ENCODE measurements around the gene DNAJC5.

The DNAJC5 gene

GRCh38 chr20:63923651-63924050 lies 28.7 kb downstream of the DNAJC5 start:
- Histone ChIP-seq H3K4me3 (ENCODE audit: low read length, poor library complexity, severe bottlenecking) (no peak overlapping the region), H3K4me2 (ENCODE audit: low read depth, low read length, poor library complexity, severe bottlenecking) (no peak overlapping the region), H4K20me1 (ENCODE audit: insufficient read depth, low read length, poor library complexity, severe bottlenecking) (peaks cover 4% of the 10 kb centered on the region), H3K9ac (ENCODE audit: low read depth, low read length, poor library complexity, severe bottlenecking) (no peak overlapping the region), H3K9me3 (ENCODE audit: insufficient read depth, low read depth, low read length) (no peaks in the 10 kb centered on the region), H3K9me2 (replicated peaks; ENCODE audit: low read depth, low read length) (no peaks in the 10 kb centered on the region), H2AFZ (ENCODE audit: low read length) (no peak overlapping the region), H3K27me3 (ENCODE audit: insufficient read depth, low read length, poor library complexity, severe bottlenecking) (no peaks in the 10 kb centered on the region), H3K79me2 (ENCODE audit: insufficient read depth, low read length) (peaks cover 16% of the 10 kb centered on the region; the same call in 1 of the 2 replicates), H3K4me1 (ENCODE audit: insufficient read depth, low read length, poor library complexity, severe bottlenecking) (no peaks in the 10 kb centered on the region), H3K36me3 (ENCODE audit: insufficient read depth, low read length) (peaks cover 16% of the 10 kb centered on the region; the same call in 1 of the 2 replicates), H3F3A (ENCODE audit: low read depth) (no peaks in the 10 kb centered on the region)
- TF ChIP-seq CTCF (conservative IDR thresholded peaks at IDR 0.05; ENCODE audit: low read length) (no peak), EZH2phosphoT487 (IDR thresholded peaks at IDR 0.05; ENCODE audit: borderline replicate concordance) (no peak)

- H3K4me2 ChIP-seq (ENCODE audit: low read depth, low read length, poor library complexity, severe bottlenecking) = no peak overlapping the region
- no peak overlapping the region for H2AFZ ChIP-seq (ENCODE audit: low read length)
- no peaks in the 10 kb centered on the region for H3K4me1 ChIP-seq (ENCODE audit: insufficient read depth, low read length, poor library complexity, severe bottlenecking)
- no peak overlapping the region for H3K4me3 ChIP-seq (ENCODE audit: low read length, poor library complexity, severe bottlenecking)
- no peaks in the 10 kb centered on the region for H3K9me3 ChIP-seq (ENCODE audit: insufficient read depth, low read depth, low read length)
- no peaks in the 10 kb centered on the region for H3F3A ChIP-seq (ENCODE audit: low read depth)
- H3K79me2 ChIP-seq (ENCODE audit: insufficient read depth, low read length) = peaks cover 16% of the 10 kb centered on the region; the same call in 1 of the 2 replicates
- no peak overlapping the region for H3K9ac ChIP-seq (ENCODE audit: low read depth, low read length, poor library complexity, severe bottlenecking)
- no peaks in the 10 kb centered on the region for H3K9me2 ChIP-seq (replicated peaks; ENCODE audit: low read depth, low read length)
- peaks cover 22% of the 10 kb centered on the region; the same call in 1 of the 2 replicates for H3K36me3 ChIP-seq (ENCODE audit: insufficient read depth, low read length)
- no peaks in the 10 kb centered on the region for H3K27me3 ChIP-seq (ENCODE audit: insufficient read depth, low read length, poor library complexity, severe bottlenecking)
- TF ChIP-seq EZH2phosphoT487 (IDR thresholded peaks at IDR 0.05; ENCODE audit: borderline replicate concordance) (no peak), CTCF (conservative IDR thresholded peaks at IDR 0.05; ENCODE audit: low read length) (no peak)
- H4K20me1 ChIP-seq (ENCODE audit: insufficient read depth, low read length, poor library complexity, severe bottlenecking) = peaks cover 4% of the 10 kb centered on the region
Observed at GRCh38 chr20:63924241-63924640, 29.3 kb downstream of the DNAJC5 start.

GRCh38 chr20:63926298-63926697 lies 31.4 kb downstream of the DNAJC5 start:
- no peak for TF ChIP-seq CTCF (conservative IDR thresholded peaks at IDR 0.05; ENCODE audit: low read length)
- TF ChIP-seq EZH2phosphoT487 (IDR thresholded peaks at IDR 0.05; ENCODE audit: borderline replicate concordance) = no peak
- no peak overlapping the region for H3K9ac ChIP-seq (ENCODE audit: low read depth, low read length, poor library complexity, severe bottlenecking)
- H4K20me1 ChIP-seq (ENCODE audit: insufficient read depth, low read length, poor library complexity, severe bottlenecking) = peaks cover 4% of the 10 kb centered on the region
- no peaks in the 10 kb centered on the region for H3K27me3 ChIP-seq (ENCODE audit: insufficient read depth, low read length, poor library complexity, severe bottlenecking)
- no peaks in the 10 kb centered on the region for H3F3A ChIP-seq (ENCODE audit: low read depth)
- H3K4me1 ChIP-seq (ENCODE audit: insufficient read depth, low read length, poor library complexity, severe bottlenecking) = no peaks in the 10 kb centered on the region
- H2AFZ ChIP-seq (ENCODE audit: low read length) = no peak overlapping the region
- H3K4me3 ChIP-seq (ENCODE audit: low read length, poor library complexity, severe bottlenecking) = no peak overlapping the region
- H3K4me2 ChIP-seq (ENCODE audit: low read depth, low read length, poor library complexity, severe bottlenecking) = no peak overlapping the region
- H3K79me2 ChIP-seq (ENCODE audit: insufficient read depth, low read length) = peaks cover 15% of the 10 kb centered on the region; the same call in 1 of the 2 replicates
- H3K9me3 ChIP-seq (ENCODE audit: insufficient read depth, low read depth, low read length) = no peaks in the 10 kb centered on the region
- peaks cover 35% of the 10 kb centered on the region; the same call in 1 of the 2 replicates for H3K36me3 ChIP-seq (ENCODE audit: insufficient read depth, low read length)
- H3K9me2 ChIP-seq (replicated peaks; ENCODE audit: low read depth, low read length) = no peaks in the 10 kb centered on the region
